ENCODE data around the gene NUDT21.
"Not testable (repeated sequence)": the region's sequence is repeated elsewhere in the genome, so short reads cannot be mapped to it uniquely, and the experiment has no call there.

The NUDT21 gene

GRCh38 chr16:56408379-56409098 lies 42.6 kb downstream of the NUDT21 start:
- H3K4me1 ChIP-seq (ENCODE audit: control insufficient read depth, insufficient read depth, low read length, poor library complexity, severe bottlenecking), result no peaks in the 10 kb centered on the region
- H3K36me3 ChIP-seq (ENCODE audit: control insufficient read depth, insufficient read depth, low read length), result peaks cover 43% of the 10 kb centered on the region
- no peak for DNase-seq
- no peaks in the 10 kb centered on the region for H3K27me3 ChIP-seq (replicated peaks; ENCODE audit: control insufficient read depth, insufficient read depth, low read length, poor library complexity, severe bottlenecking)
- H3K9me3 ChIP-seq (ENCODE audit: control insufficient read depth, low read length), result no peaks in the 10 kb centered on the region
- no peak overlapping the region for H3K27ac ChIP-seq (ENCODE audit: insufficient read depth, low read length, poor library complexity, severe bottlenecking)
- no peak overlapping the region for H3K4me3 ChIP-seq (ENCODE audit: insufficient read depth, low read depth, low read length, poor library complexity, severe bottlenecking)

- no peak for DNase-seq
- no peaks in the 10 kb centered on the region for H3K27me3 ChIP-seq (replicated peaks; ENCODE audit: control insufficient read depth, insufficient read depth, low read length, poor library complexity, severe bottlenecking)
- H3K4me1 ChIP-seq (ENCODE audit: control insufficient read depth, insufficient read depth, low read length, poor library complexity, severe bottlenecking), result no peaks in the 10 kb centered on the region
- peaks cover 54% of the 10 kb centered on the region for H3K36me3 ChIP-seq (ENCODE audit: control insufficient read depth, insufficient read depth, low read length)
- H3K9me3 ChIP-seq (ENCODE audit: control insufficient read depth, low read length), result no peaks in the 10 kb centered on the region
- H3K27ac ChIP-seq (ENCODE audit: insufficient read depth, low read length, poor library complexity, severe bottlenecking), result no peak overlapping the region
- no peak overlapping the region for H3K4me3 ChIP-seq (ENCODE audit: insufficient read depth, low read depth, low read length, poor library complexity, severe bottlenecking)
These were observed 45.0 kb downstream of the NUDT21 start for GRCh38 chr16:56405977-56406672.

GRCh38 chr16:56401482-56401881 lies 49.6 kb downstream of the NUDT21 start:
- Histone ChIP-seq H3K9me3 (ENCODE audit: control insufficient read depth, low read length) (no peaks in the 10 kb centered on the region), H3K27ac (ENCODE audit: insufficient read depth, low read length, poor library complexity, severe bottlenecking) (no peak overlapping the region), H3K36me3 (ENCODE audit: control insufficient read depth, insufficient read depth, low read length) (peaks cover 46% of the 10 kb centered on the region), H3K4me3 (ENCODE audit: insufficient read depth, low read depth, low read length, poor library complexity, severe bottlenecking) (no peak overlapping the region), H3K27me3 (replicated peaks; ENCODE audit: control insufficient read depth, insufficient read depth, low read length, poor library complexity, severe bottlenecking) (no peaks in the 10 kb centered on the region), H3K4me1 (ENCODE audit: control insufficient read depth, insufficient read depth, low read length, poor library complexity, severe bottlenecking) (no peaks in the 10 kb centered on the region)
- no peak for DNase-seq

- Histone ChIP-seq H3K9me3 (ENCODE audit: control insufficient read depth, low read length) (no peaks in the 10 kb centered on the region), H3K27me3 (replicated peaks; ENCODE audit: control insufficient read depth, insufficient read depth, low read length, poor library complexity, severe bottlenecking) (no peaks in the 10 kb centered on the region), H3K27ac (ENCODE audit: insufficient read depth, low read length, poor library complexity, severe bottlenecking) (no peak overlapping the region), H3K36me3 (ENCODE audit: control insufficient read depth, insufficient read depth, low read length) (peaks cover 46% of the 10 kb centered on the region), H3K4me3 (ENCODE audit: insufficient read depth, low read depth, low read length, poor library complexity, severe bottlenecking) (no peak overlapping the region), H3K4me1 (ENCODE audit: control insufficient read depth, insufficient read depth, low read length, poor library complexity, severe bottlenecking) (no peaks in the 10 kb centered on the region)
- no peak for DNase-seq
These were observed 50.7 kb downstream of the NUDT21 start for GRCh38 chr16:56400458-56400857.

- no peak overlapping the region for H3K4me3 ChIP-seq (ENCODE audit: insufficient read depth, low read depth, low read length, poor library complexity, severe bottlenecking)
- H3K27me3 ChIP-seq (replicated peaks; ENCODE audit: control insufficient read depth, insufficient read depth, low read length, poor library complexity, severe bottlenecking), result no peaks in the 10 kb centered on the region
- H3K36me3 ChIP-seq (ENCODE audit: control insufficient read depth, insufficient read depth, low read length), result peaks cover 38% of the 10 kb centered on the region
- no peaks in the 10 kb centered on the region for H3K4me1 ChIP-seq (ENCODE audit: control insufficient read depth, insufficient read depth, low read length, poor library complexity, severe bottlenecking)
- no peak overlapping the region for H3K27ac ChIP-seq (ENCODE audit: insufficient read depth, low read length, poor library complexity, severe bottlenecking)
- H3K9me3 ChIP-seq (ENCODE audit: control insufficient read depth, low read length), result no peaks in the 10 kb centered on the region
- no peak for DNase-seq
These were observed 51.6 kb downstream of the NUDT21 start for GRCh38 chr16:56399486-56399885.

- Histone ChIP-seq H3K4me3 (ENCODE audit: insufficient read depth, low read depth, low read length, poor library complexity, severe bottlenecking) (no peak overlapping the region), H3K27me3 (replicated peaks; ENCODE audit: control insufficient read depth, insufficient read depth, low read length, poor library complexity, severe bottlenecking) (no peaks in the 10 kb centered on the region), H3K36me3 (ENCODE audit: control insufficient read depth, insufficient read depth, low read length) (peaks cover 34% of the 10 kb centered on the region), H3K27ac (ENCODE audit: insufficient read depth, low read length, poor library complexity, severe bottlenecking) (no peak overlapping the region), H3K9me3 (ENCODE audit: control insufficient read depth, low read length) (no peaks in the 10 kb centered on the region), H3K4me1 (ENCODE audit: control insufficient read depth, insufficient read depth, low read length, poor library complexity, severe bottlenecking) (no peaks in the 10 kb centered on the region)
- DNase-seq, result no peak
These were observed 52.1 kb downstream of the NUDT21 start for GRCh38 chr16:56399047-56399446.

- H3K36me3 ChIP-seq (ENCODE audit: control insufficient read depth, insufficient read depth, low read length), result peaks cover 20% of the 10 kb centered on the region
- not testable (repeated sequence) for H3K27me3 ChIP-seq (replicated peaks; ENCODE audit: control insufficient read depth, insufficient read depth, low read length, poor library complexity, severe bottlenecking); H3K4me1 ChIP-seq (ENCODE audit: control insufficient read depth, insufficient read depth, low read length, poor library complexity, severe bottlenecking); H3K27ac ChIP-seq (ENCODE audit: insufficient read depth, low read length, poor library complexity, severe bottlenecking); DNase-seq; H3K9me3 ChIP-seq (ENCODE audit: control insufficient read depth, low read length); H3K4me3 ChIP-seq (ENCODE audit: insufficient read depth, low read depth, low read length, poor library complexity, severe bottlenecking)
These were observed 54.4 kb downstream of the NUDT21 start for GRCh38 chr16:56396724-56397123.

- H3K9me3 ChIP-seq (ENCODE audit: control insufficient read depth, low read length), result no peaks in the 10 kb centered on the region
- no peaks in the 10 kb centered on the region for H3K27me3 ChIP-seq (replicated peaks; ENCODE audit: control insufficient read depth, insufficient read depth, low read length, poor library complexity, severe bottlenecking)
- no peak for DNase-seq
- peaks cover 46% of the 10 kb centered on the region for H3K36me3 ChIP-seq (ENCODE audit: control insufficient read depth, insufficient read depth, low read length)
- H3K4me3 ChIP-seq (ENCODE audit: insufficient read depth, low read depth, low read length, poor library complexity, severe bottlenecking), result no peak overlapping the region
- H3K4me1 ChIP-seq (ENCODE audit: control insufficient read depth, insufficient read depth, low read length, poor library complexity, severe bottlenecking), result no peaks in the 10 kb centered on the region
- H3K27ac ChIP-seq (ENCODE audit: insufficient read depth, low read length, poor library complexity, severe bottlenecking), result no peak overlapping the region
These were observed 61.6 kb downstream of the NUDT21 start for GRCh38 chr16:56389554-56389953.

GRCh38 chr16:56388209-56388608 lies 62.9 kb downstream of the NUDT21 start:
- no peaks in the 10 kb centered on the region for H3K4me1 ChIP-seq (ENCODE audit: control insufficient read depth, insufficient read depth, low read length, poor library complexity, severe bottlenecking)
- no peak overlapping the region for H3K4me3 ChIP-seq (ENCODE audit: insufficient read depth, low read depth, low read length, poor library complexity, severe bottlenecking)
- H3K9me3 ChIP-seq (ENCODE audit: control insufficient read depth, low read length), result no peaks in the 10 kb centered on the region
- no peak overlapping the region for H3K27ac ChIP-seq (ENCODE audit: insufficient read depth, low read length, poor library complexity, severe bottlenecking)
- H3K36me3 ChIP-seq (ENCODE audit: control insufficient read depth, insufficient read depth, low read length), result peaks cover 58% of the 10 kb centered on the region
- no peaks in the 10 kb centered on the region for H3K27me3 ChIP-seq (replicated peaks; ENCODE audit: control insufficient read depth, insufficient read depth, low read length, poor library complexity, severe bottlenecking)
- no peak for DNase-seq

GRCh38 chr16:56387396-56387795 lies 63.7 kb downstream of the NUDT21 start:
- Histone ChIP-seq H3K4me3 (ENCODE audit: insufficient read depth, low read depth, low read length, poor library complexity, severe bottlenecking) (no peak overlapping the region), H3K36me3 (ENCODE audit: control insufficient read depth, insufficient read depth, low read length) (peaks cover 59% of the 10 kb centered on the region), H3K27me3 (replicated peaks; ENCODE audit: control insufficient read depth, insufficient read depth, low read length, poor library complexity, severe bottlenecking) (no peaks in the 10 kb centered on the region), H3K27ac (ENCODE audit: insufficient read depth, low read length, poor library complexity, severe bottlenecking) (no peak overlapping the region), H3K9me3 (ENCODE audit: control insufficient read depth, low read length) (no peaks in the 10 kb centered on the region), H3K4me1 (ENCODE audit: control insufficient read depth, insufficient read depth, low read length, poor library complexity, severe bottlenecking) (no peaks in the 10 kb centered on the region)
- no peak for DNase-seq
